IMR-90 (cell line): Measurements from ENCODE around the gene MACF1.

Experiments
- CTCF ChIP-seq: conservative IDR thresholded peaks from 2 replicates; pipeline ENCODE4 v1.5.1; 2012; ENCODE audit warnings: mild to moderate bottlenecking, low read depth, low read length, improper control_type of control experiment
- ELK1 ChIP-seq: fragments of 150-350 bp; IDR thresholded peaks from 2 replicates; pipeline ENCODE4 v1.6.1; 2016; ENCODE audit warnings: low read depth, mild to moderate bottlenecking, low read length, moderate library complexity, borderline replicate concordance
- FOS ChIP-seq: fragments of 150-350 bp; IDR thresholded peaks from 2 replicates; pipeline ENCODE4 v1.6.1; 2016; ENCODE audit warnings: low read depth, low read length
- MAZ ChIP-seq: IDR thresholded peaks from 2 replicates; pipeline ENCODE4 v1.6.1; 2012; ENCODE audit warnings: low read depth, mild to moderate bottlenecking, low read length, improper control_type of control experiment, moderate library complexity, borderline replicate concordance
- MXI1 ChIP-seq: IDR thresholded peaks from 2 replicates; pipeline ENCODE4 v1.6.1; 2012; ENCODE audit warnings: low read depth, mild to moderate bottlenecking, low read length, moderate library complexity, borderline replicate concordance
- NFE2L2 ChIP-seq: fragments of 150-350 bp; IDR thresholded peaks from 2 replicates; pipeline ENCODE4 v1.6.1; 2016; ENCODE audit warnings: low read depth, mild to moderate bottlenecking, low read length
- POLR2A ChIP-seq: IDR thresholded peaks from 2 replicates; pipeline ENCODE4 v1.6.1; 2012; ENCODE audit warnings: mild to moderate bottlenecking, low read depth, low read length
- RAD21 ChIP-seq: IDR thresholded peaks from 2 replicates; pipeline ENCODE4 v1.6.1; 2012; ENCODE audit warnings: low read length, improper control_type of control experiment
- RCOR1 ChIP-seq: IDR thresholded peaks from 2 replicates; pipeline ENCODE4 v1.6.1; 2012; ENCODE audit warnings: mild to moderate bottlenecking, low read length, improper control_type of control experiment; ENCODE audit not compliant: insufficient replicate concordance
- RFX5 ChIP-seq: IDR thresholded peaks from 2 replicates; pipeline ENCODE4 v1.8.0; 2012; ENCODE audit warnings: low read depth, mild to moderate bottlenecking, low read length, moderate library complexity
- SMC3 ChIP-seq: fragments of 150-350 bp; IDR thresholded peaks from 2 replicates; pipeline ENCODE4 v1.6.1; 2016; ENCODE audit warnings: low read depth, mild to moderate bottlenecking, antibody characterized with exemption, low read length, moderate library complexity
- USF2 ChIP-seq: fragments of 150-350 bp; IDR thresholded peaks from 2 replicates; pipeline ENCODE4 v1.6.1; 2017; ENCODE audit warnings: mild to moderate bottlenecking, antibody characterized with exemption, low read length, low read depth

GRCh38 chr1:39177706-39178105, 26.8 kb upstream of the MACF1 start:
- no peak for TF ChIP-seq ELK1
- no peak for TF ChIP-seq CTCF
- no peak for TF ChIP-seq MXI1
- no peak for TF ChIP-seq RCOR1
- no peak for TF ChIP-seq USF2
- no peak for TF ChIP-seq SMC3
- TF ChIP-seq POLR2A = no peak
- no peak for TF ChIP-seq RAD21
- TF ChIP-seq MAZ = no peak
- no peak for TF ChIP-seq NFE2L2
- TF ChIP-seq FOS = no peak
- no peak for TF ChIP-seq RFX5
